ENCODE measurements around the gene IGSF9.
A peak's percentile ranks its signal among the peaks of the same experiment; 100 is the strongest.

IGSF9 gene

GRCh38 chr1:159935719-159936272 lies 9.6 kb downstream of the IGSF9 start:
- FAIRE-seq, result no peak
- TF ChIP-seq POLR2AphosphoS5 (IDR thresholded peaks at IDR 0.05; ENCODE audit: low read depth, low read length), result no peak
- TF ChIP-seq TAF1 (IDR thresholded peaks at IDR 0.05; ENCODE audit: borderline replicate concordance, low read depth, low read length), result no peak
- no peak for TF ChIP-seq POLR2A (IDR thresholded peaks at IDR 0.05; ENCODE audit: low read depth, low read length)
- DNase-seq (ENCODE audit: insufficient read length), result no peak

- TF ChIP-seq TAF1 (IDR thresholded peaks at IDR 0.05; ENCODE audit: borderline replicate concordance, low read depth, low read length) (no peak), POLR2AphosphoS5 (IDR thresholded peaks at IDR 0.05; ENCODE audit: low read depth, low read length) (no peak), POLR2A (IDR thresholded peaks at IDR 0.05; ENCODE audit: low read depth, low read length) (no peak)
- no peak for FAIRE-seq
- no peak for DNase-seq (ENCODE audit: insufficient read length)
Measured at GRCh38 chr1:159935305-159935704, 10.1 kb downstream of the IGSF9 start.

- DNase-seq (ENCODE audit: insufficient read length) (no peak), FAIRE-seq (no peak)
- TF ChIP-seq POLR2AphosphoS5 (IDR thresholded peaks at IDR 0.05; ENCODE audit: low read depth, low read length) (no peak), POLR2A (IDR thresholded peaks at IDR 0.05; ENCODE audit: low read depth, low read length) (no peak), TAF1 (IDR thresholded peaks at IDR 0.05; ENCODE audit: borderline replicate concordance, low read depth, low read length) (no peak)
Measured at GRCh38 chr1:159934136-159935039, 11.0 kb downstream of the IGSF9 start.

GRCh38 chr1:159933347-159933746 lies 12.1 kb downstream of the IGSF9 start:
- no peak for FAIRE-seq
- no peak for DNase-seq (ENCODE audit: insufficient read length)
- TF ChIP-seq TAF1 (IDR thresholded peaks at IDR 0.05; ENCODE audit: borderline replicate concordance, low read depth, low read length) (no peak), POLR2AphosphoS5 (IDR thresholded peaks at IDR 0.05; ENCODE audit: low read depth, low read length) (no peak), POLR2A (IDR thresholded peaks at IDR 0.05; ENCODE audit: low read depth, low read length) (no peak)

- DNase-seq (ENCODE audit: insufficient read length) (no peak), FAIRE-seq (peak; percentile 30)
- TF ChIP-seq TAF1 (IDR thresholded peaks at IDR 0.05; ENCODE audit: borderline replicate concordance, low read depth, low read length) (no peak), POLR2AphosphoS5 (IDR thresholded peaks at IDR 0.05; ENCODE audit: low read depth, low read length) (no peak), POLR2A (IDR thresholded peaks at IDR 0.05; ENCODE audit: low read depth, low read length) (no peak)
Measured at GRCh38 chr1:159932296-159933285, 12.8 kb downstream of the IGSF9 start.

- TF ChIP-seq TAF1 (IDR thresholded peaks at IDR 0.05; ENCODE audit: borderline replicate concordance, low read depth, low read length) (no peak), POLR2A (IDR thresholded peaks at IDR 0.05; ENCODE audit: low read depth, low read length) (no peak), POLR2AphosphoS5 (IDR thresholded peaks at IDR 0.05; ENCODE audit: low read depth, low read length) (no peak)
- FAIRE-seq, result no peak
Measured at GRCh38 chr1:159931795-159932173, 13.6 kb downstream of the IGSF9 start.

GRCh38 chr1:159931101-159931794 lies 14.2 kb downstream of the IGSF9 start:
- TF ChIP-seq POLR2A (IDR thresholded peaks at IDR 0.05; ENCODE audit: low read depth, low read length) (no peak), POLR2AphosphoS5 (IDR thresholded peaks at IDR 0.05; ENCODE audit: low read depth, low read length) (no peak), TAF1 (IDR thresholded peaks at IDR 0.05; ENCODE audit: borderline replicate concordance, low read depth, low read length) (no peak)
- DNase-seq (ENCODE audit: insufficient read length), result no peak
- FAIRE-seq, result no peak

More at GRCh38 chr1:159931795-159932173, 13.6 kb downstream of the IGSF9 start:
- DNase-seq (ENCODE audit: insufficient read length), result no peak

- no peak for FAIRE-seq
- DNase-seq (ENCODE audit: insufficient read length), result no peak
- TF ChIP-seq TAF1 (IDR thresholded peaks at IDR 0.05; ENCODE audit: borderline replicate concordance, low read depth, low read length) (no peak), POLR2AphosphoS5 (IDR thresholded peaks at IDR 0.05; ENCODE audit: low read depth, low read length) (no peak), POLR2A (IDR thresholded peaks at IDR 0.05; ENCODE audit: low read depth, low read length) (no peak)
Measured at GRCh38 chr1:159930634-159931033, 14.8 kb downstream of the IGSF9 start.

GRCh38 chr1:159930216-159930615 lies 15.2 kb downstream of the IGSF9 start:
- no peak for FAIRE-seq
- DNase-seq (ENCODE audit: insufficient read length), result no peak
- no peak for TF ChIP-seq POLR2A (IDR thresholded peaks at IDR 0.05; ENCODE audit: low read depth, low read length)
- no peak for TF ChIP-seq POLR2AphosphoS5 (IDR thresholded peaks at IDR 0.05; ENCODE audit: low read depth, low read length)
- TF ChIP-seq TAF1 (IDR thresholded peaks at IDR 0.05; ENCODE audit: borderline replicate concordance, low read depth, low read length), result no peak

GRCh38 chr1:159929155-159930051 lies 16.0 kb downstream of the IGSF9 start:
- FAIRE-seq (no peak), DNase-seq (ENCODE audit: insufficient read length) (no peak)
- no peak for TF ChIP-seq POLR2A (IDR thresholded peaks at IDR 0.05; ENCODE audit: low read depth, low read length)
- TF ChIP-seq TAF1 (IDR thresholded peaks at IDR 0.05; ENCODE audit: borderline replicate concordance, low read depth, low read length), result no peak
- TF ChIP-seq POLR2AphosphoS5 (IDR thresholded peaks at IDR 0.05; ENCODE audit: low read depth, low read length), result no peak

Measured in GM12892 (cell line).